Ishikawa (cell line): ENCODE data around the gene SCAMP1.

Experiments used
- EGR1 ChIP-seq: IDR thresholded peaks from 2 replicates; pipeline ENCODE4 v1.6.1; 2012
- EP300 ChIP-seq: IDR thresholded peaks from 2 replicates; pipeline ENCODE4 v1.6.1; 2012; ENCODE audit warnings: borderline replicate concordance
- FOXM1 ChIP-seq: IDR thresholded peaks from 2 replicates; pipeline ENCODE4 v1.6.1; 2012; ENCODE audit warnings: low read depth, borderline replicate concordance
- MAX ChIP-seq: IDR thresholded peaks from 2 replicates; pipeline ENCODE4 v1.6.1; 2012
- NFIC ChIP-seq: IDR thresholded peaks from 2 replicates; pipeline ENCODE4 v1.6.1; 2012
- REST ChIP-seq: IDR thresholded peaks from 2 replicates; pipeline ENCODE4 v1.6.1; 2012; ENCODE audit warnings: low read depth, mild to moderate bottlenecking
- TAF1 ChIP-seq: IDR thresholded peaks from 2 replicates; pipeline ENCODE4 v1.6.1; 2012; ENCODE audit warnings: low read depth, mild to moderate bottlenecking
- TCF12 ChIP-seq: IDR thresholded peaks from 2 replicates; pipeline ENCODE4 v1.6.1; 2012; ENCODE audit warnings: low read depth
- TF ChIP-seq, protein P1 (sequence below): IDR thresholded peaks from 2 replicates; pipeline ENCODE4 v1.6.1; 2012

DNA sequence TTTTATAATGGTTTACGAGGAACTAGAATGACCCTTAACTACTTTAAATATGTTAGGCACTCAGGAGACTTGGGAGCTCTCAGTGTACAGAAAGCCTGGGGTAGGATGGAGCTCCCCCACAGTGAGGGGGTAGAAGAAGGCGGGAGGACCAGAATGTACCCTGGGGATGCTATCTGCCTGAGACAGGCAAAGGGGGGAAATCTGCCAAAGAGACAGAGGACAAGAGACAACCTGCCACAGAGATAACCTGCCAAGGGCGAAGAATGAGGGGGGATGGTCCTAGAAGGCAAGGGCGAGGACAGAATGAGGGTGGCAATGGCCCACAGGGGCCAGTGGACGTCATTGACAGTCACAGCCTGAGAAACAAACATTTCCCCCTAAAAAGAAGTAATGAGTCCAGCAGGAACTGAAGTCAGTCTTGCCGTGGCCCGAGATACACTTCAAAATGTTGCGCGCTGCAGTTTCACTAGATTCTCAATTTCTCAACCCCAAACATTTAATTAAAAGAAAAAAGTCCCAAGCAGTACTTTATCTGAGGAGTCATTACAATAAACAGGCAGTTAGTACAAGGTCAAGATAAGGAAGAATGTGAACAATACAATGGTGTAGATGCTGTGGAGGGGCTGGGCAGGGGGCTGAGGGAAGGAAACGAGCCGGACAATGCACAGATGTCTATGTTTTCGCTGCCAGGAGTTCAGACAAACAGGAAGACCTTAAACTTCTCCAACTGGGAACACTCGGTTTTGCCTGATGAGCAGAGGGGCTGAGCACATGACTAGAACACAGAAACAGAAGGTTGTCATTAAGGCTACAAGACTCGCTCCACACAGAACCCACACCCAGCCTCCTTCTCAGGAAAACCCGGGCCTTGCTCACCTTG, 163.1 kb downstream of the SCAMP1 start:
- no peak for TF ChIP-seq EP300
- TF ChIP-seq MAX: no peak
- no peak for TF ChIP-seq NFIC
- TF ChIP-seq FOXM1: no peak
- TF ChIP-seq REST: no peak
- no peak for TF ChIP-seq EGR1
- TF ChIP-seq TAF1: no peak
- TF ChIP-seq, protein P1, sequence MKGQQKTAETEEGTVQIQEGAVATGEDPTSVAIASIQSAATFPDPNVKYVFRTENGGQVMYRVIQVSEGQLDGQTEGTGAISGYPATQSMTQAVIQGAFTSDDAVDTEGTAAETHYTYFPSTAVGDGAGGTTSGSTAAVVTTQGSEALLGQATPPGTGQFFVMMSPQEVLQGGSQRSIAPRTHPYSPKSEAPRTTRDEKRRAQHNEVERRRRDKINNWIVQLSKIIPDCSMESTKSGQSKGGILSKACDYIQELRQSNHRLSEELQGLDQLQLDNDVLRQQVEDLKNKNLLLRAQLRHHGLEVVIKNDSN: no peak
- no peak for TF ChIP-seq TCF12
